K562 (cell line): ENCODE results near the gene TCEAL8. TPM values are rescaled to one million over a fixed set of nuclear protein-coding genes. Genes with fewer than 3 reads are reported as not detected.

Experiments
- ARID1B ChIP-seq: fragments of 450-650 bp; IDR thresholded peaks from 2 replicates; pipeline ENCODE4 v1.6.1; 2016; ENCODE audit warnings: antibody characterized with exemption, mild to moderate bottlenecking, inconsistent platforms
- BRCA1 ChIP-seq, 2 experiments: fragments of 450-650 bp in 1 of 2; sonication (generic) in 1 of 2; formaldehyde crosslinking in 1 of 2; IDR thresholded peaks; 2 replicates each; pipeline versions ENCODE4 v1.5.0 to v1.6.1; 2017 to 2020; ENCODE audit warnings: mild to moderate bottlenecking in 1 of 2, missing genetic modification reagents in 1 of 2
- BRD9 ChIP-seq: fragments of 450-650 bp; IDR thresholded peaks from 2 replicates; pipeline ENCODE4 v1.6.1; 2018; ENCODE audit warnings: low read depth; ENCODE audit not compliant: partially characterized antibody
- CBX8 ChIP-seq: fragments of 200-600 bp; sonication (generic); IDR thresholded peaks from 2 replicates; pipeline ENCODE4 v1.6.1; 2012; ENCODE audit warnings: borderline replicate concordance, mixed run types, low read depth, mild to moderate bottlenecking, moderate library complexity, mixed read lengths, low read length, control low read depth, inconsistent platforms; ENCODE audit not compliant: poor library complexity, severe bottlenecking; ENCODE audit errors: extremely low read depth
- CXXC5 ChIP-seq: fragments of 250-450 bp; sonication (Bioruptor Pico); IDR thresholded peaks from 2 replicates; pipeline ENCODE4 v1.8.0; 2022; ENCODE audit warnings: inconsistent platforms, mild to moderate bottlenecking, moderate library complexity
- ETS2 ChIP-seq: IDR thresholded peaks from 2 replicates; pipeline ENCODE4 v1.6.1; 2016; ENCODE audit warnings: borderline replicate concordance, missing genetic modification characterization, mild to moderate bottlenecking, moderate library complexity, missing compliant biosample characterization; ENCODE audit not compliant: poor library complexity, severe bottlenecking
- HEY1 ChIP-seq: fragments of 250-450 bp; sonication (Bioruptor Pico); IDR thresholded peaks from 2 replicates; pipeline ENCODE4 v1.5.0; 2020; ENCODE audit warnings: mild to moderate bottlenecking, moderate library complexity, borderline replicate concordance
- MECOM ChIP-seq: fragments of 250-450 bp; sonication (Bioruptor Pico); IDR thresholded peaks from 2 replicates; pipeline ENCODE4 v1.8.0; 2022; ENCODE audit warnings: inconsistent platforms
- MED1 ChIP-seq: sonication (generic); formaldehyde crosslinking; IDR thresholded peaks from 2 replicates; pipeline ENCODE4 v1.8.1; 2023; ENCODE audit warnings: missing genetic modification reagents, borderline replicate concordance
- NCOR1 ChIP-seq: fragments of 450-650 bp; IDR thresholded peaks from 2 replicates; pipeline ENCODE4 v1.6.1; 2016; ENCODE audit warnings: mild to moderate bottlenecking, moderate library complexity
- NR2C2 ChIP-seq, 2 experiments: fragments of 200-800 bp in 1 of 2; sonication (Bioruptor generic) in 1 of 2; sonication (generic) in 1 of 2; formaldehyde crosslinking in 1 of 2; IDR thresholded peaks; 2 replicates each; pipeline versions ENCODE4 v1.6.1 to v1.8.0; 2016 to 2022; ENCODE audit warnings: mild to moderate bottlenecking in 1 of 2, missing compliant biosample characterization in 1 of 2, missing genetic modification characterization in 1 of 2, missing genetic modification reagents in 1 of 2
- PTRF ChIP-seq: fragments of 450-650 bp; IDR thresholded peaks from 2 replicates; pipeline ENCODE4 v1.6.1; 2016; ENCODE audit warnings: mild to moderate bottlenecking, missing genetic modification characterization, missing compliant biosample characterization
- SP2 ChIP-seq: IDR thresholded peaks from 2 replicates; pipeline ENCODE4 v1.6.1; 2011; ENCODE audit warnings: mild to moderate bottlenecking, low read depth, low read length, moderate library complexity; ENCODE audit not compliant: poor library complexity, severe bottlenecking; ENCODE audit errors: extremely low read depth
- ZKSCAN1 ChIP-seq: fragments of 150-350 bp; IDR thresholded peaks from 2 replicates; pipeline ENCODE4 v1.6.1; 2016; ENCODE audit warnings: low read depth, low read length
- ZNF830 ChIP-seq: fragments of 250-450 bp; sonication (Bioruptor Pico); IDR thresholded peaks from 2 replicates; pipeline ENCODE4 v1.5.0; 2021; ENCODE audit warnings: mild to moderate bottlenecking
- polyA plus RNA-seq, 8 experiments: library from polyadenylated mRNA; depleted of rRNA in 4 of 8; stranded (reverse) in 5 of 8; unstranded in 3 of 8; fragments of >200 nt; fragmentation: Nextera tagmentation in 2 of 8; fragmentation: Illumina TruSeq in 1 of 8; extraction: Ambion mirVana in 2 of 8; extraction: Trizol in 1 of 8; gene quantifications; 2 replicates each; pipeline versions ENCODE4 v1.2.1 to v1.2.3, GENCODE V29; 2011 to 2014; ENCODE audit warnings: inconsistent platforms in 1 of 8, missing spikeins in 1 of 8
- total RNA-seq, 7 experiments: library from RNA; depleted of rRNA in 6 of 7; stranded (reverse); fragments of >200 nt in 6 of 7; fragmentation: Illumina TruSeq in 2 of 7; extraction: Trizol in 2 of 7; gene quantifications; 2 replicates each; pipeline versions ENCODE4 v1.2.1 to v1.2.3, GENCODE V29; 2011 to 2021; ENCODE audit warnings: low replicate concordance in 1 of 7
- TF ChIP-seq, protein P1 (sequence below): fragments of 200-600 bp; sonication (generic); IDR thresholded peaks from one replicate; pipeline ENCODE4 v1.6.1; 2012; ENCODE audit warnings: mild to moderate bottlenecking, low read depth, low read length, inconsistent platforms

TCEAL8 gene
- total and polyA plus RNA-seq, 9 of the 15 experiments (the other 6 are each of a cell fraction or from before 2014, with no cell fraction given) = 49.0 to 178 (median 101) TPM

GRCh38 chrX:103254171-103254824 lies 657 bp downstream of the TCEAL8 start (continued):
- TF ChIP-seq, protein P1, sequence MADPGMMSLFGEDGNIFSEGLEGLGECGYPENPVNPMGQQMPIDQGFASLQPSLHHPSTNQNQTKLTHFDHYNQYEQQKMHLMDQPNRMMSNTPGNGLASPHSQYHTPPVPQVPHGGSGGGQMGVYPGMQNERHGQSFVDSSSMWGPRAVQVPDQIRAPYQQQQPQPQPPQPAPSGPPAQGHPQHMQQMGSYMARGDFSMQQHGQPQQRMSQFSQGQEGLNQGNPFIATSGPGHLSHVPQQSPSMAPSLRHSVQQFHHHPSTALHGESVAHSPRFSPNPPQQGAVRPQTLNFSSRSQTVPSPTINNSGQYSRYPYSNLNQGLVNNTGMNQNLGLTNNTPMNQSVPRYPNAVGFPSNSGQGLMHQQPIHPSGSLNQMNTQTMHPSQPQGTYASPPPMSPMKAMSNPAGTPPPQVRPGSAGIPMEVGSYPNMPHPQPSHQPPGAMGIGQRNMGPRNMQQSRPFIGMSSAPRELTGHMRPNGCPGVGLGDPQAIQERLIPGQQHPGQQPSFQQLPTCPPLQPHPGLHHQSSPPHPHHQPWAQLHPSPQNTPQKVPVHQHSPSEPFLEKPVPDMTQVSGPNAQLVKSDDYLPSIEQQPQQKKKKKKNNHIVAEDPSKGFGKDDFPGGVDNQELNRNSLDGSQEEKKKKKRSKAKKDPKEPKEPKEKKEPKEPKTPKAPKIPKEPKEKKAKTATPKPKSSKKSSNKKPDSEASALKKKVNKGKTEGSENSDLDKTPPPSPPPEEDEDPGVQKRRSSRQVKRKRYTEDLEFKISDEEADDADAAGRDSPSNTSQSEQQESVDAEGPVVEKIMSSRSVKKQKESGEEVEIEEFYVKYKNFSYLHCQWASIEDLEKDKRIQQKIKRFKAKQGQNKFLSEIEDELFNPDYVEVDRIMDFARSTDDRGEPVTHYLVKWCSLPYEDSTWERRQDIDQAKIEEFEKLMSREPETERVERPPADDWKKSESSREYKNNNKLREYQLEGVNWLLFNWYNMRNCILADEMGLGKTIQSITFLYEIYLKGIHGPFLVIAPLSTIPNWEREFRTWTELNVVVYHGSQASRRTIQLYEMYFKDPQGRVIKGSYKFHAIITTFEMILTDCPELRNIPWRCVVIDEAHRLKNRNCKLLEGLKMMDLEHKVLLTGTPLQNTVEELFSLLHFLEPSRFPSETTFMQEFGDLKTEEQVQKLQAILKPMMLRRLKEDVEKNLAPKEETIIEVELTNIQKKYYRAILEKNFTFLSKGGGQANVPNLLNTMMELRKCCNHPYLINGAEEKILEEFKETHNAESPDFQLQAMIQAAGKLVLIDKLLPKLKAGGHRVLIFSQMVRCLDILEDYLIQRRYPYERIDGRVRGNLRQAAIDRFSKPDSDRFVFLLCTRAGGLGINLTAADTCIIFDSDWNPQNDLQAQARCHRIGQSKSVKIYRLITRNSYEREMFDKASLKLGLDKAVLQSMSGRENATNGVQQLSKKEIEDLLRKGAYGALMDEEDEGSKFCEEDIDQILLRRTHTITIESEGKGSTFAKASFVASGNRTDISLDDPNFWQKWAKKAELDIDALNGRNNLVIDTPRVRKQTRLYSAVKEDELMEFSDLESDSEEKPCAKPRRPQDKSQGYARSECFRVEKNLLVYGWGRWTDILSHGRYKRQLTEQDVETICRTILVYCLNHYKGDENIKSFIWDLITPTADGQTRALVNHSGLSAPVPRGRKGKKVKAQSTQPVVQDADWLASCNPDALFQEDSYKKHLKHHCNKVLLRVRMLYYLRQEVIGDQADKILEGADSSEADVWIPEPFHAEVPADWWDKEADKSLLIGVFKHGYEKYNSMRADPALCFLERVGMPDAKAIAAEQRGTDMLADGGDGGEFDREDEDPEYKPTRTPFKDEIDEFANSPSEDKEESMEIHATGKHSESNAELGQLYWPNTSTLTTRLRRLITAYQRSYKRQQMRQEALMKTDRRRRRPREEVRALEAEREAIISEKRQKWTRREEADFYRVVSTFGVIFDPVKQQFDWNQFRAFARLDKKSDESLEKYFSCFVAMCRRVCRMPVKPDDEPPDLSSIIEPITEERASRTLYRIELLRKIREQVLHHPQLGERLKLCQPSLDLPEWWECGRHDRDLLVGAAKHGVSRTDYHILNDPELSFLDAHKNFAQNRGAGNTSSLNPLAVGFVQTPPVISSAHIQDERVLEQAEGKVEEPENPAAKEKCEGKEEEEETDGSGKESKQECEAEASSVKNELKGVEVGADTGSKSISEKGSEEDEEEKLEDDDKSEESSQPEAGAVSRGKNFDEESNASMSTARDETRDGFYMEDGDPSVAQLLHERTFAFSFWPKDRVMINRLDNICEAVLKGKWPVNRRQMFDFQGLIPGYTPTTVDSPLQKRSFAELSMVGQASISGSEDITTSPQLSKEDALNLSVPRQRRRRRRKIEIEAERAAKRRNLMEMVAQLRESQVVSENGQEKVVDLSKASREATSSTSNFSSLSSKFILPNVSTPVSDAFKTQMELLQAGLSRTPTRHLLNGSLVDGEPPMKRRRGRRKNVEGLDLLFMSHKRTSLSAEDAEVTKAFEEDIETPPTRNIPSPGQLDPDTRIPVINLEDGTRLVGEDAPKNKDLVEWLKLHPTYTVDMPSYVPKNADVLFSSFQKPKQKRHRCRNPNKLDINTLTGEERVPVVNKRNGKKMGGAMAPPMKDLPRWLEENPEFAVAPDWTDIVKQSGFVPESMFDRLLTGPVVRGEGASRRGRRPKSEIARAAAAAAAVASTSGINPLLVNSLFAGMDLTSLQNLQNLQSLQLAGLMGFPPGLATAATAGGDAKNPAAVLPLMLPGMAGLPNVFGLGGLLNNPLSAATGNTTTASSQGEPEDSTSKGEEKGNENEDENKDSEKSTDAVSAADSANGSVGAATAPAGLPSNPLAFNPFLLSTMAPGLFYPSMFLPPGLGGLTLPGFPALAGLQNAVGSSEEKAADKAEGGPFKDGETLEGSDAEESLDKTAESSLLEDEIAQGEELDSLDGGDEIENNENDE = no peak
- TF ChIP-seq SP2 = no peak
- TF ChIP-seq NCOR1 = peak; percentile 43
- no peak for TF ChIP-seq BRCA1 (IDR thresholded peaks at IDR 0.05)
- no peak for TF ChIP-seq BRCA1 (CRISPR knock-in tag; IDR thresholded peaks at IDR 0.05)
- TF ChIP-seq BRD9 = no peak
- no peak for TF ChIP-seq ZKSCAN1
- no peak for TF ChIP-seq MECOM (CRISPR knock-in tag)
- TF ChIP-seq HEY1 (CRISPR knock-in tag) = no peak
- no peak for TF ChIP-seq MED1 (CRISPR knock-in tag)
- no peak; the same call in 1 of the 2 replicates for TF ChIP-seq ARID1B
- no peak for TF ChIP-seq NR2C2 (CRISPR knock-in tag; IDR thresholded peaks at IDR 0.05)
- TF ChIP-seq NR2C2 (tag; IDR thresholded peaks at IDR 0.05) = peak; percentile 23; the same call in 1 of the 2 replicates
- no peak for TF ChIP-seq ETS2 (tag)
- peak; percentile 8; the same call in 1 of the 2 replicates for TF ChIP-seq CXXC5 (CRISPR knock-in tag)
- no peak for TF ChIP-seq PTRF (tag)
- TF ChIP-seq CBX8 = no peak
- TF ChIP-seq ZNF830 = 0 out of 2 replicates have a peak, but pooled peaks have one; percentile 13
